Medulla oblongata (tissue), 1 donor: ENCODE results near the gene MESD.

Experiments
- DNase-seq: peaks from one replicate; pipeline ENCODE4 v3.0.0-alpha.2; 2015; ENCODE audit errors: extremely low spot score

The MESD gene

GRCh38 chr15:80904998-80905397, 84.6 kb downstream of the MESD start:
- no peak for DNase-seq

DNA sequence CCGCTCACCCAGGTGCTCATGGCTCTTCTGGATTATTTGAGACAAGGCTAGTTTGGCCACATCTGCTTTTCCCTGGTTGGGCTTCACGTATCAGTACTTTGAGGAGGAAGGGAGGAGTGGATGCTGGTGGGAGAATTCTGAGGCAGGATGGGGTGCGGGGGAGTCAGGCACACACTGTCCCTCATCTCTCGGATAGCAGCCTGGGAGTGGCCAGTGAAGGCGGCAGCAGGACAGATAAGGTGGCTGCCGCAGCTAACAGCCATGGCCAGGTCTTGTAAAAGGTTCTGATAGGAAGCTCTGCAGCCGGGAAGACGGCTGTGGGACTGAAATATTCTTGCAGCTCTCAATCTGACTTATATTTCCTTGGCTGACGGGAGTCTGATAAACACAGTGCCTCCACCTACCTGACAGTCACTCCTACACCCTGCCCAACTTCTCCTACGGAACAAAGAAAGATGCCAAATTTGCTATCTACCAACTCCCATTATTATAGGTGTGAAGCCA, 87.3 kb downstream of the MESD start:
- DNase-seq: no peak

GRCh38 chr15:80898040-80898439, 91.6 kb downstream of the MESD start:
- no peak for DNase-seq
